ELR (cell line): ENCODE data around the gene NCAM1.

Experiments
- DNase-seq: peaks from one replicate; pipeline ENCODE4 v3.0.0-alpha.2; 2015; ENCODE audit warnings: low read depth

NCAM1 gene

DNA sequence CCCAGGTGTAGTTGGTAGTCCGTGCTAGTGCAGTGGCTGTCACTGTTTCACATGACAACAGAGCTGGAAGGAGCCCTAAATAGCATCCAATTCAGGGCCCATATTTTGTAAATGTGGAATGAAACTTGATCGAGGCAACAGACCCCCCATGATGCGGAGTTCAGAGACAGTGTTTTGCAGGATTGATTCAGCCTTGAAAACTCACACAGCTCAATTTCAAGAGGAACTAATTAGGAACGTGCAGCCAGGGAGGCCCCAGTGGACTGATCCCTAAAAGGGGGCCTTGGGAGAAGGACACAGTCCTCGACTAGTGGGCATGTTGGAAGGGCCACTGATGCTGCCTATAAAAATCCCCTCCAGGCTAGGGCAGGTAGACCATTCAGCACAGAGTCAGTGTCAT lies 292.2 kb downstream of the NCAM1 start:
- DNase-seq, result no peak

DNA sequence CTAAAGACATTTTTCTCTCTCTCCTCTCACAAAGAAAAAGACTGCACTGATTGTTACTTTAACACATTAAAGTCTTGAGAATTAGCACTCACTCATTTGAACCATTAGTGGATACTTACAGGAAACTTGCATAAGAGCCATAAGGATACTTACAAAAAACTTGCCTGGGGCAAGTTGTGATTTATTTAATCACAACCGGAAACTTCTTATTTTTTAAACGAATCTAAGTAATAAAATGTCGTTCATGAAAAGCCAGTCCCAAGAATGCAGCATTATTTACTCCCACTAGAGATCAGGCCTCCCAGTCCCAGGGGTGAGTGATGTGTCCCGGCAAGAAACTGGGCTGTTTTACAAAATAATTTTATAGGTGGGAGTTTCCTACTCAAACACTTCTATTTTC lies 293.9 kb downstream of the NCAM1 start:
- DNase-seq, result peak; percentile 30

DNA sequence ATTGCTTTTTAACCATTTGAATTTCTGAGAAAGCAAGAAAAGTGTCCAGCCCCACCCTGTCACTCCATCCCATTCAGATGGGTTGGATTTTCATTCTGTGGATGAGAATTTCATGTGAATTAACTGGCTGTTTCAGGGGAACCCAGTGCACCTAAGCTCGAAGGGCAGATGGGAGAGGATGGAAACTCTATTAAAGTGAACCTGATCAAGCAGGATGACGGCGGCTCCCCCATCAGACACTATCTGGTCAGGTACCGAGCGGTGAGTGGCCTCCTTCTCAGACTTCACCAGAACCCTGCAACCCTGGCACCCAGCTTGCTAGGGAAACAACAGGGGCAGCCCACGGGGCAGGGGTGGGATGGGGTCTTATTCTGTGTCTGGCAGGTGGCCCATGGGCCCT lies 294.5 kb downstream of the NCAM1 start:
- DNase-seq, result no peak

DNA sequence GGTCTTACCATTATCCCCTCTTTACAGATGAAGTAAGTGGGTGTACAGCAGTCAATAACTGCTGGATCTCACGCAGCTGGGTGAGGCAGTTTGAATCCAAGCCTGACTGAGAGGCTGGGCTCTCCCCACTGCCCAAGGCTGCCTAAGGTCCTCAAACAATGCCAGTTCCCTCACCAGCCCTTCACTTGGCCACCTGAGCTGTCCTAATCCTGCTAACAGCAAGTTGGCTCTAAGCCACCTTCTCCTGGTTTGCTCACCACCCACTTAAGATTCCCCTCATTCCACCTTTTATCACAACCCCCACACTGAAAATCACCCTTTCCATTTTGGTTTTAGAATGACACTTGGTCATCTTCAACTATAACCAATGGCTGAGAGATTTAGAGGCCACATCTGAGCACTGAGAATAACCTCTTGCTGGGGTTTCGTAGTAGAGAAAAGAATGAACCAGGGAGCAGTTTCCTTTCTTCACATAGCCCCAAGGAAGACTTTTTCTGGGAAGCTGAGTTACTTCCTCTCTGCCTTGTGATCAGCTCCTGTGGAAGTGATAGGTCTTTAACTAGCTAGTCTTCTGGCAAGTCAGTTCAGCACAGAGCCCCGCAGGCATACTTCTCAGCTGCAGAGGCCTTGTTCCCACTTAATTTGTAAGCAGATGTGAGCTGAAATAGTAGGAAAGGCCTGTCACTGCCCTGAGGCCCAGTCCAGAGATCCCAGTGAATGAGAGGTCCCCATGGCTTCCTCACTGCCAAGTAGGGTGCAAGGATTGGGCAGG lies 295.4 kb downstream of the NCAM1 start:
- DNase-seq, result peak; percentile 16

DNA sequence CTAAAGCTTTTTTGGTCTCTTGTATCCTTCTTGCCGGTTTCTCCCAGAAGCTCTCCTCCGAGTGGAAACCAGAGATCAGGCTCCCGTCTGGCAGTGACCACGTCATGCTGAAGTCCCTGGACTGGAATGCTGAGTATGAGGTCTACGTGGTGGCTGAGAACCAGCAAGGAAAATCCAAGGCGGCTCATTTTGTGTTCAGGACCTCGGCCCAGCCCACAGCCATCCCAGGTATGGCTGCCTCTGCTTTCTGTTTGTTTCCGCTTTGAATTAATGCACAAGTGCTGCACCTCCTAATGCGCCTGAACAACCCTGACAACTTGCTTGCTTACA lies 298.8 kb downstream of the NCAM1 start:
- no peak for DNase-seq

DNA sequence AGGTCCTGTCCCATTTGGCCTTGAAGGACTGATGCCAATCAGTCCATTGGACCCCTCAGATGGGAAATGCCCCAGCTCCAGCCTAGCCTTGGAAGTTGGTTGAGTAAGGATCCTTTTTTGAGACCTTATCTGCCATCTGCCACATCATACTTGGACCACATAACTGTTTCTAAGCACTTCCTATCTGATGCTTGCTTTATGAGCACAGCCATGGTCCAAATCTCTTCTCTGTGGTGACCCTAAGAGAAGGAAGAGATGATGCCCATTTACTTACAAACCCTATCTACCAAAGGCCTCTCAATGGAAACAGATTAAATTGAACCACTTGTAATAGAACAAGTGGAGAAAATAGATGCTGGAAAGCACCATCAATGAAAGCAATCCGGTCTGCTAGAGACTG lies 299.3 kb downstream of the NCAM1 start:
- DNase-seq, result no peak

DNA sequence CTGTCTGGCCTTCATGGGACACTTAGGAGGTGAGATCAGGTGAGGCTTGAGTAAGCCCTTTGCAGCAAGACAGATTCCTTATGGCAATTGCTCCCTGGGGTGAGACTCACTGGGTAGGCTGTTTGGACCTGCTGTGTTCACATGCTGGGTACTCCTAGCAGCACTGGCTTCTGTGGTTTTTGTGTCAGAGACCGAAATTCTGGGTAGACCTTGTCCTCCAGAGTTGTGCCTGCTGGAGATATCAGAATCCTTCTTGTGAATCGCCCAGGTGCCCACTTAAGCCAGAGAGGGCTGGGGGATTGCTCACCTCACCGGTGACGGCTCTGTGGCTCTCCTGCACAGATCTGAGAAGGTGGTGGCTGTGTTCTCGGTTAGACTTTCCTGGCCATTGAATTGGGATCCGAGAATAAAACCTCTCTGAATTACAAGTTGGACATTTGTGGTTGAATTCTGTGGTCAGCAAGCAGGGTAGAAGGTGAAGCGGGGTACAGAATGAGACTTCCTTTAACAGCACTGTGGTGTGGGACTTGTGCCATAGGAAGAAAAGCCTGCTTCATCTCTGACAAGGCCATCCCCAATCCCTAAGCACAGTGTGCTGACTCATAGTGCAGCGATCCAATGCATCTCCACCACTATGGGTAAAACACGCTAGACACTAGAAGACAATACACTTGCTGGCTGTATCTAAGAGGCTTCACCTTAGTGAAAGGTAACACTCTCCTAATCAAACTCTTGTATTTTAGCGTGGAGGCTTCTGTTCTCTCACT lies 300.7 kb downstream of the NCAM1 start:
- peak; percentile 33 for DNase-seq

DNA sequence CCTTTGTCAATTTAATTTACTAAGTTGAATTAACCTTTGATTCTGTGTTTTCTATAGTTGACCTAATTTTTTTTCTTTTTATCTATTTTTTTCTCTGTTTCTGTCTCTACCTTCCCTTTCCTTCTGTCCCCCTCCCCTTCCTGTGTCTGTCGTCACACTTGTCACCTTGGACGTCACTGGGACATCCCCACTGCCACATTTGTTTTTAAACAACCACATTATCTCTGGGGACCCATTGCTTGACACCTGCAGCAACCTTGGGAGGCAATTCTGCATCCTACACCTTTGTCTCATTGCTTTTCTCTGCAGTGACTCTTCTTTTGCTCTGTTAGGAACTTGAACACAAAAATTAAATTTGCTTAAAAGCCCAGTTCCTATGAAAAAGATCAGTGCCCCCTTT lies 301.4 kb downstream of the NCAM1 start:
- DNase-seq, result no peak

DNA sequence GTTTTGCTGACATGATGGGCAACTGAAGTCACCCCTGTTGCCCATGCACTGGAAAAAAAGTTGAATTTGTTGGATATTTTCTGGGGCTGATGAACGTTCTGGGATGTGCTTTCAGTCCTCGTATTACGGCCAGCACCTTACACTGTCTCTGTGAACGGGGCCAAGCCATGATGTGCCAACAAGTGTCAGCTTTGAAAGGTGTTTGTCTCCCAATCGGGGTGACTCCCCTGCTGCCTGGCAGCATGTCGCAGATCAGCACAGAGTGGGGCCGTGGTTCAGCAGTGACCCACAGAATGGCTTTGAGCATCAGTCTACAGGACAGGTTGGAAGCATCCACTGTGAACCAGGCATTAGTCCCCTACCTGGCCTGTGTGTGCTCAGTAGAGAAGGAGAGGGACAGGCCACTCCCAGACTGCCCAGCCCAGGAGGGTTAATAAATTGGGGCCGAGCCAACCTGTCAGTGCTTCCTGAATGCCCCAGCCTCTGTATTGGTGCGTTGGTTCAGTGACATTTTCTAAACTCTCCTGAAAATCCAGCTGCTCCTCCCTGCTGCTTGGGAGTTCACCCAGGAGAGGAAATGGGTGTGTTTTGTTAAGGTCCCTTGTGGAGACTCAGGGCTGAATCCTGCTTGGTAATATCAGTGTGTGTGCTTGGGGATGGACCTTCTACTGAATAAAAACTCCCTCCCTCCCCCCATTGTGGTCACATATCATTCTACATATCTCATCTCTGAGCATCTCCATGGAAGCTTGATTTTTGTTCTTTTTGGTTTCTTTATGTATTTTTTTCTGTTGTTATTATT lies 302.4 kb downstream of the NCAM1 start:
- DNase-seq, result no peak

DNA sequence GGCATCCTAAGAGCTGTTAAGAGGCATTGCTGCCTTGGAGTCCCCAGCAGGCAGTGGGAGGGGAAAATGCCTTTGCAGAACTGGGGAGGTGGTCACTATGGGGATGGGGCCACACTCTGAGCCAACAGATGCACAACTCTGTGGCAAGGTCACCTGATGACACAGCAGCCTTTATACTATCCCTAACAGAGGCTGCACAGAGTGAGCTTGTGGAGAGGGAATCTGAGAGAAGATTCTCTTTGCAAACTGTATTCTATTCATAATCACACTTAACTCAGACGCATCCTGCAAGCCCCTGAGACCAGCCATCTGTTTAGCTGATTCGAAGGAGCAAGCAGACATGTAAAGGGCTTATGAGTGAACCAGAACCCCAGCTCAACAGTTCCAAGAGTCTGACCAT lies 304.1 kb downstream of the NCAM1 start:
- no peak for DNase-seq

DNA sequence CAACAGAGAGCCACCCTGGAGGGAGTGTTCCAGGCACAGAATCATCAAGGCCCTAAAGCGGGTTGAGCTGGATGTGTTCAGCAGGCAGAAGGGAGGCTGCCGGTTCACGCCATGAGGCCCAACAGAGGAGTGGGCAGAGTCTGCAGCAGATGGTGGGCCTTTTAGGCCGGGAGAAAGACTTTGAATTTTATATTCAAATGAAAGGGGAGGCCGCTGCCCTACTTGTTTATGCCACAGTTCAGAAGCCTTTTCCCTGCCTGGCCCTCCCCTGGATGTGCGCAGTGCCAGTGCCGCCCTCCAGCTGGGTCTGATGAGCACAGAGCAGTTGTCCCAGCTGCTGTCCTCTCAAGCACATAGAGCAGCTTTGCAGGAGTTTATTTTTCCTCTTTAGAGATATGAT lies 306.3 kb downstream of the NCAM1 start:
- no peak for DNase-seq

DNA sequence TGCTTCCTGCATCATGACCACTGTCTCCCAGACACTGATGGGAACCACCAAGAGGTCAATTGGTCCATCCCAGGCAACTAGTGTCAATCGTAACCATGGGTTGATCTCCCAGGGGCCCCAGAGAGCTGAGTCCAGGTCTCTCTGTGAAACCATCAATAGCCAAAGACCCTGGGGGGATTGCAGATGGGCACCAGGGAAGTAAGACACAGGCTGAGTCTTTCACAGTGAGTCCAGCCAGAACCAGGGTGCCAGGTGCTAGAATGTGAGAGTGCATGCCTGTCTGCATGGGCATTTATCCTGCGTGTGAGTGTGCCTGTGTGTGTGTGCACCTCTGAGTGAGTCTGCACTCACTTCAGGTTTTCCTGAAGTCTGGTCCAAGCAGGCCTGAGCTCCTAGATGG lies 307.9 kb downstream of the NCAM1 start:
- DNase-seq, result no peak

DNA sequence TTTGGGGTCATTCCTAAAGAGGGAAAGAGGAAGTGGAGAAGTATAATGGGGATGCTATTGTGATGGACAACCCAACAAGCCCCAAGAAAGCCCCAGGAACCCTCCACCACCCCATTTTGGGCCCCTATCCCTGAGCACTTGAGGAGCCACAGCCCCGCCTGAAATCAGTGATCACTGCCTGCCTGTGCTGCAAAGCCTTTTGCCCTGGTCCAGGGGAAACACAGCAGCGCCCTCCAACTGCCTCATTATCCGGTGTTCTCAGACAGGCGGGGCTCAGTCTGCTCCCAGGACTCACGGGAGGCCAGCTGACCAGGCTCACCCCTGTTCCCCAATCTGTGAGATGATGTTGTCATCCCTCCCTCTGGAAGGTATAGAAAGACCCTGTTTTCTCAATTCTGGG lies 308.4 kb downstream of the NCAM1 start:
- no peak for DNase-seq

DNA sequence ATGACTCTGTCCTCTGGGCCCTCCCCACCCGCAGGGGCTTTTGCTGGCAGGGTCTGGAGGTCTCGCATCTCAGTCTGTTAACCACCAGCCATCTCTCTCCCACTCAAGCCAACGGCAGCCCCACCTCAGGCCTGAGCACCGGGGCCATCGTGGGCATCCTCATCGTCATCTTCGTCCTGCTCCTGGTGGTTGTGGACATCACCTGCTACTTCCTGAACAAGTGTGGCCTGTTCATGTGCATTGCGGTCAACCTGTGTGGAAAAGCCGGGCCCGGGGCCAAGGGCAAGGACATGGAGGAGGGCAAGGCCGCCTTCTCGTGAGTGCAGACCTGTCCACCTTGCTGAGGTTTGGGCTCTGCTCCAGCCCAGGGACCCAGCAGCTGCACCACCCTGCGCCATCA lies 308.9 kb downstream of the NCAM1 start:
- DNase-seq, result no peak

DNA sequence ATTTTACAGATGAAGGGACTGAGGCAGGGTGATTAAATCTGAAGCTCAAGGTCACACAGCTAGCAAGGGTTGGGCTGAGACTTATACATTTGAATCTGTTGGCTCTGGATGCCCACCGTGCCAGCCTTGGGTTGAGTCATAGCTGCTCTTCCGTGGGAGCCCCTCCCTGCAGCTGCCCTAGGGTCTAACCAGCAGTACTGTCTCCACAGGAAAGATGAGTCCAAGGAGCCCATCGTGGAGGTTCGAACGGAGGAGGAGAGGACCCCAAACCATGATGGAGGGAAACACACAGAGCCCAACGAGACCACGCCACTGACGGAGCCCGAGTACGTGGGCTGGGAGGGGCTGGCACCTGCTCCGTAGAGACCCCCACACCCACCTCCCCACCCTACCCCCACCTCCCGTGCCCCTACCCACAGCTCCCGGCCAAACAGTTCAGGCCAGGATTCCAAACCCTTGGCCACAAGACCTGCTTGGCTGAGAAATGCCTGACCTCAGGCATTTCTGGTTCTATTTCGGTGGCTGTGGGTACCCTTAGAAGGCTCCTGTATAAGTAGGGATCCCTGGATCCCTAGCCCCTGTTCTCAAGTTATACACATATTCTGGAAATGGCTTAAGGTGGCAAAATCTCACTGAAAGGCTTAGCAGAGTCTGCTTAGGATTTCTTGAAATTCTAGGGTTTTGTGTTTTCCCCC lies 310.5 kb downstream of the NCAM1 start:
- DNase-seq, result no peak

DNA sequence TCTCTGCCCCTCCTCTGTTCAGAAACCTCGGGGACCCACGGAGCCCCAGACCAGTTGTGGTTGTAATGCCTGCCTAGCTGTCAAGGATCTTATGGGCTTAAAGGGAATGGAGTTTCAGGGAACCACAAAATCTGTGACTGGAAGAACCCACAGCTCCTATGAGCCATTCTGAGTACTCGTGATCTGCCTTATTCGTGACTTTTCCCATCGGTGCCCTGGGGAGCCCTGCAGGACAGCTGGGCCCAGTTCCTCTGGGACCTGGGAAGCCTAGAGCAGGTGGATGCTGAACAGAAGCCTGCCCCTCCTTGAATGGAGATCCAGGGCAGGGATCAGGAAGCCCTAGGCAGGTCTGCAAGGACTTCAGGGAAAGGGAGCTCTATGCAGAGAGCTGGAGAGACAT lies 311.1 kb downstream of the NCAM1 start:
- DNase-seq, result no peak

DNA sequence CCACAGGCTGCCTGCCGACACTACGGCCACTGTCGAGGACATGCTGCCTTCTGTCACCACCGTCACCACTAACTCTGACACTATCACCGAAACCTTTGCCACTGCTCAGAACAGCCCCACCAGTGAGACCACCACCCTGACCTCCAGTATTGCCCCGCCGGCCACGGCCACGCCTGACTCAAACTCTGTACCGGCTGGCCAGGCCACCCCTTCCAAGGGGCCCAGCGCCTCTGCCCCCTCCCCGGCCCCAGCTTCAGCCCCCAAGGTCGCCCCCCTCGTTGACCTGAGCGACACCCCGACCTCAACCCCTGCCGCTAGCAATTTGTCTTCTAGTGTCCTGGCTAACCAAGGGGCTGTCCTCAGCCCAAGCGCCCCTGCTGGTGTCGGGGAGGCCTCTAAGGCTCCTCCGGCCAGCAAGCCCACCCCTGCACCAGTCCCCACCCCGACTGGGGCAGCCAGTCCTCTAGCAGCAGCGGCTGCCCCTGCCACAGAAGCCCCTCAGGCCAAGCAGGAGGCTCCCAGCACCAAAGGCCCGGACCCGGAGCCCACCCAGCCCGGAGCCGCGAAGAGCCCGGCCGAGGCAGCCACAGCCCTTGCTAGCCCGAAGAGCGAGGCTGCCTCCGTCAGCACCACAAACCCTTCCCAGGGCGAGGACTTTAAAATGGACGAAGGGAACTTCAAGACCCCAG lies 311.9 kb downstream of the NCAM1 start:
- DNase-seq, result no peak

DNA sequence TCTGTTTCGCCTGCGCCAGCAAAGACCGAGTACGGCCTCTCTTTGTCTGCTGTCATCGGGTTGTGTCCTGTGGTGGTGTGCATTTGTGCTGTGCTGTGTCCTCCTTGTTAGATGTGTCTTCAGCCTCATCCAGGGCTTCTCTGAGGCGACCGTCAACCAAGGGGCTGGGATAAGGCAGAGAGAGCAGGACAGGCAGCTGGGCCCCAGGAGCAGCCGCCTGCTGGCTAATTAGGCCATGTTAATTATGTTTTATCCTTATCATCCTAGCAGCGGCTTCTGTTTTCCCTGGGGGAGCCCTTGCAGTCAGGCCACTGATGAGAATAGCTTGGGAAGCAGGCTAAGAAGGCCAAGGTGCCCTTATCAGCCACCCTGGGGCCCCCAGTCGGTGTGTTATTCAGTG lies 312.5 kb downstream of the NCAM1 start:
- no peak for DNase-seq

DNA sequence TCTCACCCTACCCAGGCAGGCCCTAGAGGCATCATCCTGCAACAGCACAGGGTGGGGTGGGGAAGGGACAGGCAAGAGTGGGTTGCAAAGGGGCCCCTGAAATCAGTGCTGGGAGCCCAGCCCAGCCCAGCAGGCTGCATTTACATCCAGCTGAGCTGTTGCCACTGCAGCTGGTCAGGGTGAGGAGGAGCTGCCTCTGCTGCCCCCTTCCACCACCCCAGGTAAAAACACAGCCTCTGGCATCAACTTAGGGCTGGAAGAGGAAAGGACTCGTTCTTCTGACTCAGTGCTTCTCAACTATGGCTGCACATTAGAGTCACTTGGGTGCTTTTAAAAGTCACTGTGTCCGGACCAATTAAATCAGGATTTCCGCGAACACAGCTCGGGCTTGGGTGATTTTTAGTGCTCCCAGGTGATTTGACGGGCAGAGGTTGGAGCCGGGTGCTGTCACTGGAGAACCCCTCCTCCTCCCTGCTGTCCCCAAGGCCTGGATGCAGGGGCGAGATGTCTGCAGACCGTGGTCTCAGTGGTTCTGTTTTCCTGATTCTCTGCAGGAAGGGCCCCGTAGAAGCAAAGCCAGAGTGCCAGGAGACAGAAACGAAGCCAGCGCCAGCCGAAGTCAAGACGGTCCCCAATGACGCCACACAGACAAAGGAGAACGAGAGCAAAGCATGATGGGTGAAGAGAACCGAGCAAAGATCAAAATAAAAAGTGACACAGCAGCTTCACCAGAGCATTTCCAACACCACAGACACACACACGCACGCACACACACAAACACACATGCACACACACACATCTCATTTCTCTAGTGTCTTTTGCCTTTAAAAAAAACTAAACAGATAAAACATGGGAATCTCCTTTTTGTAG lies 313.7 kb downstream of the NCAM1 start:
- DNase-seq, result peak; percentile 24

DNA sequence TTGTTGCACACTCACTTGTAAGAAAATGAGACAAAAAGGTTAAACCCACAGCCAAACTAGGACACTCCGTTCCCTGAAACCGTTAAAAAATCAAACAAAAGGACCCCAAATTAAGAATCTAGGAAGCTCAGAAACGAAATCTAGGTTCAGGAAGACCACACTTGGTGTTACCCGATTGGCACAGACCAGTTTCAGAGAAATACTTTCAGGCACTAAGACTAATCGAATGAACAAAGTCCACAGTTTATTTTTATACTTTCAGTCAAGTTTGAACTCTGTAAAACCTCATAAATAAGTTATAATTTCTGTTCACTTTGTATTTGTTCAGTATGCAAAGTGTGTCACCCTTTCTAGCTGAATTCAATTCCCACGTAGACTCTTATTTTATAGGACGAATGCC lies 314.4 kb downstream of the NCAM1 start:
- DNase-seq, result no peak

DNA sequence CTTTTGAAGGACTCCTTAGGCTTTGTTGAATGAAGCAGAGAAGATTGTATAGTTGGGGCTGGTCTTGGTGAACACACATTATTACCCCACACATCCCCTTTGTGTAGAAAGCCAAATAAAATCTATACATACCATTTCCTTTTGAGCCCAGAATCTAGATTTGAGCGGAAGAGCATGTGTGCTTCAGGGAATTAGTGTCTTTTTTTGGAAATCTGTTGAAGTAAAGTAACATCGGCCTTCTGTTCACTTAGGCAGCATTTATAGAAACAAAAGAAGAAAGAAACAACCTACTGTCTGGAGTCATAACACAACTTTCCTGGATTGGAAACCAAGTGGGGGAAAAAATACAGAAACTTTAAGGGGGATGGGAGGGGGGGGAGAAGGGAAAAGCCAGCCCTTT lies 315.2 kb downstream of the NCAM1 start:
- no peak for DNase-seq
